ENCODE measurements around the gene ITPA. TPM values are rescaled to one million over a fixed set of nuclear protein-coding genes. Genes with fewer than 3 reads are reported as not detected.

ITPA gene
- total and polyA plus RNA-seq, 2 of the 13 experiments (the other 11 are each of a cell fraction or from before 2014, with no cell fraction given) = 60.1 to 103 TPM

DNA sequence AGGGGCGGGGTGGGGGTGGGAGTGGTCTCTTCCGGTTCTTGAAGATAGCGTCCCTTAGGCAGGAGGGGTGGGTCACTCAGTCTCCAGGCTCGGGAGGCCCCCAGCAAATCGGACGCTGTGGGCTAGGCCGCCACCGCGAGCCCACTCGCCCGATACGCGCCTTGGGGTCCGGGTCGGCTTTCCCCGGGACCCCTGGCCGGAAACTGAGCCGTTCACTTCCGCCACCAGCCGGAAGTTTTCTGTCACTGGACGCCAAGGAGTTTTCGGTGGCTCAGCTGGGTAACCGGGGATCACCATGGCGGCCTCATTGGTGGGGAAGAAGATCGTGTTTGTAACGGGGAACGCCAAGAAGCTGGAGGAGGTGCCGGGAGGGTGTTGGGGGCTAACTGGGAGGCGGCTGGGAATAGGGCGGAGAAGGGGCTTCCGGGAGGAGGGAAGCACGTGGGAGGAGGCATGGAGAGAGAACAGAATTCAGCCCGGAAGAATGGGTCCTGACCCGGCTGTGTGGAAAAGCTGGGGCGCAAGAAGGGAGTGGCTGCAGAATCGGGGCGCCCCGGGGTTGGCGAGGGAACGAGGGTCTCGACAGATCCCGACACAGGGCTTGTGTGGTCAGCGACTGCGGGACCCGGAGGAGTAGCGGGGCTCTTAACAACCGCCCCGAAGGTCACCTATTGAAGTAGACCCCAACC is at the start of gene ITPA (continued):
- TF ChIP-seq, protein P1, sequence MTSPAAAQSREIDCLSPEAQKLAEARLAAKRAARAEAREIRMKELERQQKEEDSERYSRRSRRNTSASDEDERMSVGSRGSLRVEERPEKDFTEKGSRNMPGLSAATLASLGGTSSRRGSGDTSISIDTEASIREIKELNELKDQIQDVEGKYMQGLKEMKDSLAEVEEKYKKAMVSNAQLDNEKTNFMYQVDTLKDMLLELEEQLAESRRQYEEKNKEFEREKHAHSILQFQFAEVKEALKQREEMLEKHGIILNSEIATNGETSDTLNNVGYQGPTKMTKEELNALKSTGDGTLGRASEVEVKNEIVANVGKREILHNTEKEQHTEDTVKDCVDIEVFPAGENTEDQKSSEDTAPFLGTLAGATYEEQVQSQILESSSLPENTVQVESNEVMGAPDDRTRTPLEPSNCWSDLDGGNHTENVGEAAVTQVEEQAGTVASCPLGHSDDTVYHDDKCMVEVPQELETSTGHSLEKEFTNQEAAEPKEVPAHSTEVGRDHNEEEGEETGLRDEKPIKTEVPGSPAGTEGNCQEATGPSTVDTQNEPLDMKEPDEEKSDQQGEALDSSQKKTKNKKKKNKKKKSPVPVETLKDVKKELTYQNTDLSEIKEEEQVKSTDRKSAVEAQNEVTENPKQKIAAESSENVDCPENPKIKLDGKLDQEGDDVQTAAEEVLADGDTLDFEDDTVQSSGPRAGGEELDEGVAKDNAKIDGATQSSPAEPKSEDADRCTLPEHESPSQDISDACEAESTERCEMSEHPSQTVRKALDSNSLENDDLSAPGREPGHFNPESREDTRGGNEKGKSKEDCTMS (CRISPR knock-in tag; conservative IDR thresholded peaks at IDR 0.05) = no peak; the same call in 1 of the 2 replicates
- TF ChIP-seq ZNF670 (CRISPR knock-in tag; IDR thresholded peaks at IDR 0.05; ENCODE audit: borderline replicate concordance) (peak; percentile 63; the same call in 1 of the 2 replicates), ISL2 (CRISPR knock-in tag; IDR thresholded peaks at IDR 0.05) (peak; percentile 69), ZSCAN31 (CRISPR knock-in tag; IDR thresholded peaks at IDR 0.05; ENCODE audit: low read depth) (peak; percentile 80), ZNF615 (CRISPR knock-in tag; IDR thresholded peaks at IDR 0.05; ENCODE audit: borderline replicate concordance) (peak; percentile 97), ZNF761 (CRISPR knock-in tag; conservative IDR thresholded peaks at IDR 0.05) (peak; percentile 93; the same call in 1 of the 2 replicates), ZNF143 (CRISPR knock-in tag; IDR thresholded peaks at IDR 0.05) (no peak), PLRG1 (conservative IDR thresholded peaks at IDR 0.05) (no peak)
- TF ChIP-seq, protein P2, sequence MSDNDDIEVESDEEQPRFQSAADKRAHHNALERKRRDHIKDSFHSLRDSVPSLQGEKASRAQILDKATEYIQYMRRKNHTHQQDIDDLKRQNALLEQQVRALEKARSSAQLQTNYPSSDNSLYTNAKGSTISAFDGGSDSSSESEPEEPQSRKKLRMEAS (IDR thresholded peaks at IDR 0.05) = peak; percentile 98
- TF ChIP-seq, protein P3, sequence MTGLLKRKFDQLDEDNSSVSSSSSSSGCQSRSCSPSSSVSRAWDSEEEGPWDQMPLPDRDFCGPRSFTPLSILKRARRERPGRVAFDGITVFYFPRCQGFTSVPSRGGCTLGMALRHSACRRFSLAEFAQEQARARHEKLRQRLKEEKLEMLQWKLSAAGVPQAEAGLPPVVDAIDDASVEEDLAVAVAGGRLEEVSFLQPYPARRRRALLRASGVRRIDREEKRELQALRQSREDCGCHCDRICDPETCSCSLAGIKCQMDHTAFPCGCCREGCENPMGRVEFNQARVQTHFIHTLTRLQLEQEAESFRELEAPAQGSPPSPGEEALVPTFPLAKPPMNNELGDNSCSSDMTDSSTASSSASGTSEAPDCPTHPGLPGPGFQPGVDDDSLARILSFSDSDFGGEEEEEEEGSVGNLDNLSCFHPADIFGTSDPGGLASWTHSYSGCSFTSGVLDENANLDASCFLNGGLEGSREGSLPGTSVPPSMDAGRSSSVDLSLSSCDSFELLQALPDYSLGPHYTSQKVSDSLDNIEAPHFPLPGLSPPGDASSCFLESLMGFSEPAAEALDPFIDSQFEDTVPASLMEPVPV (CRISPR knock-in tag; IDR thresholded peaks at IDR 0.05) = peak; percentile 78
- TF ChIP-seq, protein P4, sequence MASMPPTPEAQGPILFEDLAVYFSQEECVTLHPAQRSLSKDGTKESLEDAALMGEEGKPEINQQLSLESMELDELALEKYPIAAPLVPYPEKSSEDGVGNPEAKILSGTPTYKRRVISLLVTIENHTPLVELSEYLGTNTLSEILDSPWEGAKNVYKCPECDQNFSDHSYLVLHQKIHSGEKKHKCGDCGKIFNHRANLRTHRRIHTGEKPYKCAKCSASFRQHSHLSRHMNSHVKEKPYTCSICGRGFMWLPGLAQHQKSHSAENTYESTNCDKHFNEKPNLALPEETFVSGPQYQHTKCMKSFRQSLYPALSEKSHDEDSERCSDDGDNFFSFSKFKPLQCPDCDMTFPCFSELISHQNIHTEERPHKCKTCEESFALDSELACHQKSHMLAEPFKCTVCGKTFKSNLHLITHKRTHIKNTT (CRISPR knock-in tag; IDR thresholded peaks at IDR 0.05) = no peak
- TF ChIP-seq, protein P5, sequence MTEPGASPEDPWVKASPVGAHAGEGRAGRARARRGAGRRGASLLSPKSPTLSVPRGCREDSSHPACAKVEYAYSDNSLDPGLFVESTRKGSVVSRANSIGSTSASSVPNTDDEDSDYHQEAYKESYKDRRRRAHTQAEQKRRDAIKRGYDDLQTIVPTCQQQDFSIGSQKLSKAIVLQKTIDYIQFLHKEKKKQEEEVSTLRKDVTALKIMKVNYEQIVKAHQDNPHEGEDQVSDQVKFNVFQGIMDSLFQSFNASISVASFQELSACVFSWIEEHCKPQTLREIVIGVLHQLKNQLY (CRISPR knock-in tag; IDR thresholded peaks at IDR 0.05) = peak; percentile 41; the same call in 1 of the 2 replicates
- TF ChIP-seq, protein P6, sequence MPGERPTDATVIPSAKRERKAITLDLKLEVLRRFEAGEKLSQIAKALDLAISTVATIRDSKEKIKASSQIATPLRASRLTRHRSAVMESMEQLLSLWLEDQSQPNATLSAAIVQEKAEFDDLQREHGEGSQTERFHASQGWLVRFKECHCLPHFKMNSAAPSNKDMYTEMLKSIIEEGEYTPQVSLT (CRISPR knock-in tag; IDR thresholded peaks at IDR 0.05; ENCODE audit: borderline replicate concordance, low read depth) = no peak
- TF ChIP-seq, protein P7, sequence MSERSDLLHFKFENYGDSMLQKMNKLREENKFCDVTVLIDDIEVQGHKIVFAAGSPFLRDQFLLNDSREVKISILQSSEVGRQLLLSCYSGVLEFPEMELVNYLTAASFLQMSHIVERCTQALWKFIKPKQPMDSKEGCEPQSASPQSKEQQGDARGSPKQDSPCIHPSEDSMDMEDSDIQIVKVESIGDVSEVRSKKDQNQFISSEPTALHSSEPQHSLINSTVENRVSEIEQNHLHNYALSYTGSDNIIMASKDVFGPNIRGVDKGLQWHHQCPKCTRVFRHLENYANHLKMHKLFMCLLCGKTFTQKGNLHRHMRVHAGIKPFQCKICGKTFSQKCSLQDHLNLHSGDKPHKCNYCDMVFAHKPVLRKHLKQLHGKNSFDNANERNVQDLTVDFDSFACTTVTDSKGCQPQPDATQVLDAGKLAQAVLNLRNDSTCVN (CRISPR knock-in tag; IDR thresholded peaks at IDR 0.05; ENCODE audit: borderline replicate concordance) = peak; percentile 79

Measured in HepG2 (cell line).